GM19452 (cell line): Measurements from ENCODE around the gene SMIM36.
"Not testable (repeated sequence)": the region's sequence is repeated elsewhere in the genome, so short reads cannot be mapped to it uniquely, and the experiment has no call there.

Source experiments
- ATAC-seq: cut with Tn5 transposase; IDR thresholded peaks from one replicate; pipeline ENCODE4 v1.9.1; 2021; ENCODE audit not compliant: unreplicated experiment

Gene SMIM36

DNA sequence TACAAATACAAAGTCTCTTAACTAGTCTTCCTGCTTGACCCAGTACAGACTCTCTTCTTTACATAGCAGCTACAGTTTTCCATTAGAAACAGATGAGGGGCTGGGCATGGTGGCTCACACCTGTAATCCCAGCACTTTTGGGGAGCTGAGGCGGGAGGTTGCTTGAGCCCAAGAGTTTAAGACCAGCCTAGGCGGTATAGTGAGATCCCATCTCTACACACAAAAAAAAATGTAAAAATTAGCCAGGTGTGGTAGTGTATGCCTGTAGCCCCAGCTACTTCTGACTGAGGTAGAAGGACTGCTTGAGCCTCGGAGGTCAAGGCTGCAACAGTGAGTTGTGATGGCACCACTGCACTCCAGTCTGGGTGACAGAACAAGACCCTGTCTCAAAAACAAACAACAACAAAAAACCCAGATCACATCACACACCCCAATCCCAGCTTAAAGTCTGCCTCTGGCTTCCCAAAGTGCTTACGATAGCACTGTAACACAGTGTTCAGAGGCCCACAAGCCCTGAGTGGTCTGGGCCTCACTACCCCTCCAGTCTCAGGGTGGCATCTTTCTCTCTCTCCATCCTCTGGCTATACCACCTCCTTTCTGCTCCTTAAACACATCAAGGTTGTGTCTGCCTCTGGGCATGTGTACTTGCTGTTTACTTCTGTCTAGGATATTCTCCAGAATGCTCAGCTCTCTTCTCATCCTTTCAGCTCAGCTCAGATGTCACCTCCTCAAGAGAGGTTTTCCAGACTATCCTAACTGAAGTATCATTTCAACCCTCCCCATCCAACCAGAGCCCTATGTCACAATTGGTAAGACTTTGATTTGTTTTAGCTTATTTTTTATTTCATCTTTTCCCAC is 93.6 kb downstream of the SMIM36 start:
- ATAC-seq: no peak

DNA sequence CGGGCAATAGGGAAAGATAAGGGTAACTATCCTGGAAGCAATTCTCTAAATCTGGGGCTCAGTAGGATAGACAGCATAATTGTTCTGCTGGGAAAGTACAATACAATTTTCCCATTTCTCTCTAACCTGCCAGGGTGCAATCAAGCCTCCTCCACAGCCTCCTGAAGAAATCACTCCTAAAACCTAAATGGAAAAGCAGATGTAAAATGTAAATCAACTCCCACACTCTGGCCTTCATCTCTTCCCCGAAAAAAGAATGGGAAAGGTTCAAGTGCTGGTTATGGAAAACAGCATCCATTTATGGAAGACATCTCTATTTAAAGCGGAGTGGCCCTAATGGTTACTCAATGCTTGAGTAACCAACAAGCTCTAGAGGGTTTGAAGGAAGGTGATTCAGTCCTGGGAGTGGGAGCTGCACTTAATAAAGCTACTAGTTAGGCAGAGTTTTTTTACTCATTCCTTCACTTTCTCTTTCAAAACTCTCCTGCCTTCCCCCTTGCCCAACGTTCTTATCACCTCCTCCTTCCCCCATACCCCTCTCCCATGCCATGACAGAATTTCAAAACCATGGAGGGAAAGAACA is 94.7 kb downstream of the SMIM36 start:
- ATAC-seq: no peak

DNA sequence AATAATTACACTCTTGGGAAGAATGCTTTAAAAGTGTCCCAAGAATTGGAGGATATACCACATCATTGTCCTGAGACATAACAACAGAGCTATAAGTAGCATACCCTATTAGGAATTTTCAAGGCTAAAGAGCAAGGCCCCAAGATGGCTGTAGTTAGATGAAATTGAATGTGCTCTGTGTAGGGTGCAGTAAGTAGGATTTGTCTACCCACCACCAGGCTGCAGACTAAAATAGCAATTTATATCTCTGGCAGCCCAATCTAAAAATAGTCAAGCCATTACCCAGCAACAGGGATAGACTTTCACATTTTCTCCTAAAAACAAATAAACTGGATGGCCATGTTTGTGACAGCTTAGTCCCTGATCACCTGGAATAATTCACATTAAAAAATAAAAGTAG is 95.3 kb downstream of the SMIM36 start:
- ATAC-seq: no peak

DNA sequence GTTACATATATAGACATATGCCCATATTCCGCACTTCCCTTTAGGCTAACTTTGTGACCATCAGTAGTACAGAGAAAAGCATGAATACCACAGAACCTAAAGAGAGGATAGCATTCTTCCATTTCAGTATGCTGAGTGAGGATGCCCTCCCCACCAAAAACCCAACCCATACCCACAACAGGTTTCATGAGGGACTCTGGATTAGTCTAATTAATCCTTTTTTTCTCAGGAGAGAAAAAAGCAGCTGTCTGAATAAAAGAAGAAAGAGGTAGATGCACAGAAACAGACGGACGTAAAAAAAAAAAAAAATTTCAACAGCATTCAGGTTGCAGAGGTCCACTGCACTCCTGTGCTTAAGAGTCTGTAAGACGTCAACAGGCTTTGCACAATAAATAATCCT is 96.3 kb downstream of the SMIM36 start:
- no peak for ATAC-seq

DNA sequence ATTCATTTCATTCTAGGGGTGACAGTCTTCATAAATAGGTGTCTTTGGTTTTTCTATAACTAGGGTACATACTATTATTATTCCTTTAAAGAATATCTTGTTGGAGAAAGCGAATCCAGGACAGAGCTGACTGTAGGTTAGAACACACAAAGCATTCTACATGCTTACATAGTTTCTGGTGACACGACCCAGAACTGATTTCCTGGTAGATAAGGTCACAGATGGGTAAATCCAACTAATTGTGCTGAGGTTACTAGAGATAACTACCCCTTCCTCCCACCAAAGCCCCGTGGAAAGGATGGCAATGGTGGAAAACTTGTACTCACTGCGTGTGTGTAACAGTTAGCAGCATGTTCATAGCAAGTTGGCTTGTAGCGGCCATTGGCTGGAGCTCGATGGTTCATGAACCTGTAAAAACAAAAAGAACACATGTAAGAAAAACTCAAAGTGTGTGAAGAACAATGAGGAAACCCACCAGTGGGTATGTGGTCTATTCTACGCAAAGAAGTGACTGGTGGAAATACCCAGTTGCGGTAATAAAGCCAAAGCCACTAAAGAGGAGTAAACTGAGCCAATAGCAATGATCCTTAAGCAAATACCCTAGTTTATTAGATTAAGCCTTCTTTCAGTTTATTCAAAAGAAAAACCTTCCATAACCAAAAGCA is 97.3 kb downstream of the SMIM36 start:
- no peak for ATAC-seq

DNA sequence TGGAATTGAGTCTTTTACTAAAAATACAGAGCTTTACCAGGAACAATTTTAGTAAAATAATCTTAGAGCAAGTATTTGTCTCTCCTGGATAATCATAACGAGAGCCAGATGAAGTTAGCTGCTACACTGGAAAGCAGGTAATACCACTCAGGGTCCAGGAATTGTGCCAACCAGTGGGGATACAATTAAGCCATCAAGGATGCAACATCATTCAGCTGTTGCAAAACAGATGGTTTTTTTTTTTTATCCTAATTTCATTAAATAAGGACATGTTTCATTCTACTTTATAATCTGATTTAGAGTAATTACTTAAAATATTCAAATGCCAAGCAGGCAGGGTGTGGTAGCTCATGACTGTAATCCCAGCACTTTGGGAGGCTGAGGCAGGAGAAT is 99.8 kb downstream of the SMIM36 start:
- no peak for ATAC-seq

DNA sequence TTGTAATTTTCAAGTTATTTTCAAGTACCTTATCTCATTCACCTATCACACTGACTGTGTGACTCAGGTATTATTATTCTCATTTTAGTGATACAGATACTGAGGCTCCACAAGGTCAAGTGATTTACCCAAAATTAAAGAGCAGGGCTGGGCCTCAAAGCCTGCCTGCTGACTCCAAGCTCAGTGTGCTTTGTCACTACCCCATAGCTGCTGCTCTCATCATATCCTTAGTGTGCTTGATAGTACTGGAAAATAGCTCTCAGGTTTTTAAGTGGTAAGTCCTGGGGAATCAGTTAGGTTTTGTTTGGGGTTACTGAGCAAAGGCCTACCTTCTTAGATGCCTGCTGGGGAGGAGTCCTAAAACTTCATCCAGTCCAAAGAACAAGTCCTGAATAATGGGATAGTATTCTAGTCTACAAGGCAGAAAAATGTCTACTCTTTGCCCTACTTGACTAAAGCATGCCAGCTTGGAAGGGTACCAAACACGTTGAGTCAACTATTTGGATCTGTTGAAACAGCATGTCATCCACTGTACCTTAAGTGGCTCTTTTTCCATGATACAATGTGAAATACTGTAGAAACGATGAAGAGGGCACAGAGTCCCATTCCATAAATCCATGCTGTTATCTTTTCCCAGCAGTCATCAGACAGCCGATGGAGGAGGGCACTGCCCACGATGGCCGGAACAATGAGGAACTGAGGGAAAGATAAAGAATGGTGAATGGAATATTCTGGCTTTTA is 100.4 kb downstream of the SMIM36 start:
- ATAC-seq: no peak

DNA sequence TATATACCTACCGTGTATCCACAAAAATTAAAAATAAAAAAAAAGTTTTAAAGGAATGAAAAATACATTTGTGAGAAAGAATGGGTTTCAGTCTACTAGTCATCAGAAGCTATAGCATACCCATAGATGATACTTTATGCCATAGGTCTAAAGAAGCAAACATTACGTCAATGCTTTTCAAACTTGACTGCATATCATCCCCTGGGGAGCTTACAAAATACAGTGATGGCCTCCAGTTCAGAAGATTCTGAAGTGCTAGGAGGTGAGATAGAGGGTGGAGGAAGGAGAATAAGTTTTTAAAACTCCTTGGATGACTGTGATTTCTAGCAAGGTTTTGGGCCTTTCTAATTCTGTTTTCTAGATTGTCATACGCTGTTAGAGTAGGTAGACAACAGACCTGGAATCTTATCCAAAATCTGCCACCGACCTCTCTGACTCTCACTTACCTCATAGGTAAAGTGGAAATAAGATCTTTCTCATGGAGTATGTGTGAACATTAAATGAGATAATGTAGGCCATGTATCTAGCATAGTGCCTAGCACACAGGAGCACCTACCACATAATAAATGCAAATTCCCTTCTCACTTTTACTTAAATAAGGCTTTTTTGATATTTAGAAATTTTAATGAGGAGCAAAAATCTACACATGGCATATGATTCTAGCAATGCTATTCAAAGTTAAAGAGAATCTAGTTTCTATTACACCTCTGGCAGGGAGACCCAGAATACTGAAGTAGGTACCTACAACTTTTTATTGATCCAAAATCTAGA is 102.0 kb downstream of the SMIM36 start:
- ATAC-seq: no peak

DNA sequence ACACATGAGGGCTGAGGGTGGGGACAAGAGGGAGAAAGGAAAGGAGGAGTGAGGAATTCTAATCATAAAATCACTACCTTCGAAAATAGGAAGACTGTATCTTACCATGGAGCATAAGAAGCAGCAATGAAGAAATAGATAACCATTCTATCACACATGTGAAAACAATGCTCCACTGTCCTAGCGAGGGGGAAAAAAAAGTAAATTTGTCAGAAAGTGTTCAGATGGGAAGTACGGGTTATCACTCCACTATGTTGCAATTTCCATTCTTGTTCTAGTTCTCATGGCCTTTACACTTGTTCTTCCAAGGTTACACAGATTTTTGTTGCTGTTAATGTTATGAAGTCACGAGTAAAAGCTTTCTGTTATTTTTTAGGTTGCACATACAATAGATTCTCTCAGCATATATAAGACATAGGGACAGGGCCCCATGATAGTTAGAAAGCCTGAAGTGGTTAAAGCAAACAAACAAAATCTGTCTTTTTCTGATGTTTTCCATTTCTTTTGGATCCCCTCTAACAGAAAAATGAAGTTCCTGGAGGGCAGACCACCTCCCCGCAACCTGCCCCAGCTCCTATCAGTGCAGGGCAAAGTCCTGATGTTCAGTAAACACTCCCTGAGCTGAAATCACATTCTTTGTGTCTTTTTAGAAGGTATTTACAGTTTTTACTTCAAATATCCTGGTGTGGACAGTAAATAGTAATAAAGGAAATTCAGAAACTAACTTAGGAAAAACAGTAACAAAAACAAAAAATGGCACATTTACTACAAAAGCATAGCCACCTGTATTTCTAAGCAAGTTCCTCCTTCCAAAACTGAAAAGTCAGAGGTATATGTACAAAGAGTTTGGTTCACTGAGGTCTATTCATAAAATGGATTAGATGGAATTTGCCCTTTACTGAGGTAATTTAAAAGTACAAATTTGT is 103.3 kb downstream of the SMIM36 start:
- no peak for ATAC-seq

DNA sequence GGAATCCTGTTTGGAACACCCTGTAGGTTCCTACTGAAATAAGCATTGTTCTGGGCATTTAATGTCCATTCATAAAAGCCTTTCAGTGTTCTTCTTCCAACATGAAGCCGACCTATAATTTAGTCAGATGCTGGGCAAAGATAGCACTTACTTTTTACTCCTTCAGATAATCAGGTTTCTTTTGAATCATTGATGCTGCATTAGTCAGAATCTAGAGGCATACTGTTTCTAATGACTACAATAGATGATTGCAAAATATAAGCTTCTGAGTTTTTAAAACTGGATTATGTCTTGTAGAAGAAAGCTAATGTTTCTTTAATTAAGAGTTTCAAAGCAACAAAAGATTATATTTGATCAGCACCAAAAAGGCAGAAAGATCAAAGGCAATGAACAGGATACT is 105.7 kb downstream of the SMIM36 start:
- ATAC-seq: no peak

DNA sequence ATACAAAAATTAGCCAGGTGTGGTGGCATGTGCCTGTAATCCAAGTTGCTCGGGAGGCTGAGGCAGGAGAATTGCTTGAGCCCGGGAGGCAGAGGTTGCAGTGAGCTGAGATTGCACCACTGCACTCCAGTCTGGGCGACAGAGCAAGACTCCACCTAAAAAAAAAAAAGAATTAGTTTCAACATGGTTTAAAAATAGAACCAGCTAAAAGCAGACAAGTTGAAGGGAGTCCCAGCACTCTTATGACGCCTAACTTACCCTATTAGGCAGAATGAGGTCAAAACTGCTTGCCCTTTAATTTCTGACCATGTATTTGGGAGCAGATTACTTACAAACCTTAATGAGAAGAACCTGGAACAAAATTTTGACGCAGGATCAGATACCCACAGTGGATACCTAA is 107.1 kb downstream of the SMIM36 start:
- not testable (repeated sequence) for ATAC-seq

DNA sequence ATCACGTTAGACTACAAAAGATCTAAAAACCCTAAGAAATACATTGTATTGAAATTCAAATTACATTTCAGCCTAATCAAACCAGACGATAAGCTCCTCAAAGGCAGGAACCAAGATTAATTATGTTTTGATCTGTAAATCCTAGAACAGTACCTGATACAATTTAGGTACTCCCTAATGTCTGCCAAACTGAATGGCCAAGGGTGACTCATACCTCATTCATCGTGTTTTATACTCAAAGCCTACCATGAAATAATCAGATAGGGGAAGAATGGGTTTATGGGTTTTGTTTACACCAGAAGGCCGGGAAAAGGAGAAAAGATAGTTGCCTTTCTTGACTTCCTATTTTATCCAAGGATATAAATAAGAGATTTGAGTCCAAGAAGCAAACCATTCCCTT is 108.9 kb downstream of the SMIM36 start:
- no peak for ATAC-seq
